Upper lobe of left lung (tissue), 4 donors: ENCODE results near the gene NDUFAF3.

Experiments
- CTCF ChIP-seq, 6 experiments: fragments of 450-650 bp in 4 of 6; fragments of 200-600 bp in 2 of 6; sonication (generic) in 2 of 6; IDR thresholded peaks; one replicate each; pipeline ENCODE4 v1.5.1; 2016 to 2019; ENCODE audit warnings: antibody characterized with exemption in 6 of 6
- POLR2A ChIP-seq, 4 donors: fragments of 450-650 bp; IDR thresholded peaks; one replicate each; pipeline ENCODE4 v1.5.1; 2016 to 2017; ENCODE audit warnings: antibody characterized with exemption in 4 of 4, mild to moderate bottlenecking in 2 of 4
- POLR2AphosphoS5 ChIP-seq, 2 donors: sonication (generic); formaldehyde crosslinking; IDR thresholded peaks; one replicate each; pipeline ENCODE4 v1.5.1; 2017; ENCODE audit warnings: antibody characterized with exemption in 2 of 2

- no peak for TF ChIP-seq CTCF (IDR thresholded peaks at IDR 0.05)
- TF ChIP-seq POLR2AphosphoS5 (IDR thresholded peaks at IDR 0.05), result no peak
- no peak for TF ChIP-seq POLR2A (IDR thresholded peaks at IDR 0.05)
Observed at GRCh38 chr3:48984663-48985062, 37.3 kb upstream of the NDUFAF3 start.
